ENCODE measurements around the gene SETDB1. TPM values are rescaled to one million over a fixed set of nuclear protein-coding genes. Genes with fewer than 3 reads are reported as not detected.

The SETDB1 gene
- total RNA-seq, 2 donors from 2014 or later: 26.3 to 63.8 TPM

DNA sequence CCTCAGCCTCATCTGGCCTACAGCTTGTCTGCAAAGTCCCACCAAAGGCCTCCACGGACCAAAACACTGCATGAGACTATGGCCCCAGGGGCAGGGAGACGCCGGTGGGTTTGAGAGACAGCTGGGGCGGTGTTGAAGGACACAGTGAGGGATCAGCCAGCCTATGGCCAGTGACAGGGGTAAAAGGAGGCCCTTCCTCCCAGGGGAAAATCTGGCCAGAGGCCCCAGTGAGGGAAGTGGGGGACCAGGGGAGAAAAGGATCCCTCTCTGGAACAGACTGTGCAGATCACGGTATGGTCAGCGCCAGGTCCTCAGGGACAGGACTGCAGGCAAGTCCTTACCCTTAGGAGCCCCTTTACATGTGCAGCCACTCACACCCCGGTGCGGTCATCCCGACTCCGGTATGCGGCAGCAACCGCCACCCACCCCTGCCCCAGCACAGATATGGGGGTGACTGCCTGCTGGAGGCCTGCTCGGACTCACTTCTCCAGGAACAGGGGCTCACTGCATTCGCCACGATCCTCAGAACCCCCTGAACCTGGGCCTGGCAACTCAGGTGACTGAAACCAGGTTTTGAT lies 47.2 kb downstream of the SETDB1 start:
- WGBS: 5% methylated on average over 15 of the region's 15 CpGs
- no peak for DNase-seq (ENCODE audit: low spot score)
- peaks cover 0 to 2% of the 10 kb centered on the region in 2 donors for H3K36me3 ChIP-seq
- TF ChIP-seq, protein P1, sequence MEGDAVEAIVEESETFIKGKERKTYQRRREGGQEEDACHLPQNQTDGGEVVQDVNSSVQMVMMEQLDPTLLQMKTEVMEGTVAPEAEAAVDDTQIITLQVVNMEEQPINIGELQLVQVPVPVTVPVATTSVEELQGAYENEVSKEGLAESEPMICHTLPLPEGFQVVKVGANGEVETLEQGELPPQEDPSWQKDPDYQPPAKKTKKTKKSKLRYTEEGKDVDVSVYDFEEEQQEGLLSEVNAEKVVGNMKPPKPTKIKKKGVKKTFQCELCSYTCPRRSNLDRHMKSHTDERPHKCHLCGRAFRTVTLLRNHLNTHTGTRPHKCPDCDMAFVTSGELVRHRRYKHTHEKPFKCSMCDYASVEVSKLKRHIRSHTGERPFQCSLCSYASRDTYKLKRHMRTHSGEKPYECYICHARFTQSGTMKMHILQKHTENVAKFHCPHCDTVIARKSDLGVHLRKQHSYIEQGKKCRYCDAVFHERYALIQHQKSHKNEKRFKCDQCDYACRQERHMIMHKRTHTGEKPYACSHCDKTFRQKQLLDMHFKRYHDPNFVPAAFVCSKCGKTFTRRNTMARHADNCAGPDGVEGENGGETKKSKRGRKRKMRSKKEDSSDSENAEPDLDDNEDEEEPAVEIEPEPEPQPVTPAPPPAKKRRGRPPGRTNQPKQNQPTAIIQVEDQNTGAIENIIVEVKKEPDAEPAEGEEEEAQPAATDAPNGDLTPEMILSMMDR (IDR thresholded peaks at IDR 0.05): no peak
- no peak for TF ChIP-seq POLR2AphosphoS5 (IDR thresholded peaks at IDR 0.05)
- TF ChIP-seq POLR2A (IDR thresholded peaks at IDR 0.05): no peak
- intact Hi-C loops (cut with DNase I): loop anchor here (5.0 to 10.0 kb wide), 3 partner anchors 46 to 509 kb away; partner anchors contain the start of genes ARNT and SETDB1
- H3K4me3 ChIP-seq: peak overlapping the region; percentile 83 to 86
- H3K27ac ChIP-seq: peak overlapping the region; percentile 93 to 94
- no peaks in the 10 kb centered on the region for H3K27me3 ChIP-seq (replicated peaks; ENCODE audit: insufficient read depth)
- peaks cover 25% of the 10 kb centered on the region for H3K4me1 ChIP-seq (replicated peaks)
- no peaks in the 10 kb centered on the region for H3K9me3 ChIP-seq

DNA sequence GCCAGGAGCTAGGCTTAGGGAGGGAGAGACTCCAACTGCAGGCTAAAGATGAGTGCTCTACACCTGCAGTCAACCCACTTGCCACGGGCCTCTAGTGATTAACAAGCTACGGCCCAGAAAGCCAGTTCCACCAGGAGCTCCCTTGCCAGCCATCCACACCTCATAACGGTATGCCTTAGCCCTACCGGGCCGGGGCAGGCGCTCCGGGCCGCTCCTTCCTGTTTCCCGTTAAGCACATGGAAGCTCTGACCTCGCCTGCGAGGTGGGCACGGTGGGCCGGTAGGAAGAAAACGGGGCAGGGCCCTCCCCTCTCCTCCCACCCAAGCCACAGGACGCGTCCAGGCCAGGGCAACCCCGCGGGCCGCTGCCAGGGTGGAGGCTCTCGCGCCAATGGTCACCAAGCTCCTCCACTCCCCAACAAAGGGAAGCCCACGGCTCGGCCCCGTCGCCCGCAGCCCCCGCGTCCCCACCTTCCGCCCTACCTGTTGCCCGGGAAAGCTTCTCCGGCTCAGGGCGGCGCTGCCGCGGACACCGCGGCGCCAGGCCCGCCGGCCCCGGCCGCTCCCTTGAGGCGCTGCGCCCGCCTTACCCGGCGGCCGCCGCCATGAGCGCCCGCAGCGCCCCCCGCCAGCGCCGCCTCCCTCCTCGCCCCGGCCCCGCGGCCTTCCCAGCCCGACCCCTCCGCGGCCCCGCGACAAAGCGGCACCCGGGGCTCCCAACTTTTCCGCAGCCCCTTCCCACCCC lies 47.8 kb downstream of the SETDB1 start:
- H3K27ac ChIP-seq: peak overlapping the region; percentile 93 to 94
- peak; percentile 34 for DNase-seq (ENCODE audit: low spot score)
- under 1% methylated on average over 45 of the region's 67 CpGs for WGBS
- no peaks in the 10 kb centered on the region for H3K9me3 ChIP-seq
- no peaks in the 10 kb centered on the region for H3K36me3 ChIP-seq
- H3K4me1 ChIP-seq (replicated peaks): peaks cover 25% of the 10 kb centered on the region
- TF ChIP-seq POLR2AphosphoS5 (IDR thresholded peaks at IDR 0.05) (peak; percentile 4), POLR2A (IDR thresholded peaks at IDR 0.05) (peak; percentile 15)
- TF ChIP-seq, protein P1 (IDR thresholded peaks at IDR 0.05): no peak
- intact Hi-C loops (cut with DNase I): loop anchor here (5.0 to 10.0 kb wide), 3 partner anchors 47 to 509 kb away; partner anchors contain the start of genes ARNT and SETDB1
- peak overlapping the region; percentile 83 to 86 for H3K4me3 ChIP-seq
- H3K27me3 ChIP-seq (replicated peaks; ENCODE audit: insufficient read depth): no peaks in the 10 kb centered on the region

DNA sequence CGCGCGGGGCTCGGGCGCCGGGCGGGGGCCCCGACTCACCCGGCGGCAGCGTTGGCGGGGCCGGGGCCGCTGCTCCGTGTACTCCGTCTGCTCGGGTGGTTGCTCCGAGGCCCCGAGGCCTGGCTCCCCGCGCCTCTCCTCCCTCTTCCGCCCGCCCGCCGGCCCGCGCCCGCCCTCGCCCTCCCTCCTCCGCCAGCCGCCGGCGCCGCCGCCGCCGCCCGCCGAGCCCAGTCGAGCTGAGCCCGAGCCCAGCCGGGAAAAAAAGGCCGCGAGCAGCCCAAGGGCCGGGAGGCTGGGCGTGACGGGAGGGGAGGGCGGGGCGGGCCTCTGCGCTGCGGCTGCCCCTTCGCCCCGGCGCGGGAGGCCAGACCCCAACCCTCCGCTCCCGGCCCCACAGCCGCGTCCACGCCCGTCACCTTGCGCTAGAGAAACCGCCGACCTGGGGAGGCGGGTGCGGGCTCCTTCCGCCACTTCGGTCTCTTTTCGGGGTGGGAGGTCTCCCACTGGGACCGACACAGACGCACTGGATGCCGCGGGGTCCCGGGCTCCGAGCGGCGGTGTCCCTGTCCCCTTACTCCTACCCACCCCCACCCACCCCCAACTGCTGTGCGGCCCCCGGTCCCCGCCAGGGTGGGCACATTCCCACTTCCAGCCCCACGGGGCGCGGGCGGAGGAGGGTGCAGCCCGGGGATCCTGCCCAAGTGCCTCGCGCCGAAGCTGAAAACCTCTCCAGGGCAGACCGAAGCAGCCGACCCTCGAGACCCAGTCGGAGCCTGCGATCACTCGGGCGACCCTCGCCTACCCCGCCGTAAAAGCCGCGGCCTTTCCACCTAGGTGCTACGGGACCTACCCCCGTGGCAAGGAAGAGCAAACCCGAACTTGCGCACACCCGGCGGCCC lies 48.7 kb downstream of the SETDB1 start, which contains the start of gene CERS2:
CERS2 (minus strand) TSS at position 256 of the 899 bp plus-strand sequence. CDS start 5,745 bp downstream, outside the sequence.
- peak; percentile 77 for DNase-seq (ENCODE audit: low spot score)
- WGBS: 12% methylated on average over 45 of the region's 106 CpGs
- no peaks in the 10 kb centered on the region for H3K9me3 ChIP-seq
- H3K27me3 ChIP-seq (replicated peaks; ENCODE audit: insufficient read depth): no peaks in the 10 kb centered on the region
- intact Hi-C loops (cut with DNase I): loop anchor here (5.0 to 10.0 kb wide), 3 partner anchors 48 to 510 kb away; partner anchors contain the start of genes ARNT and SETDB1
- TF ChIP-seq POLR2A (IDR thresholded peaks at IDR 0.05) (peak; percentile 23), POLR2AphosphoS5 (IDR thresholded peaks at IDR 0.05) (no peak)
- H3K36me3 ChIP-seq: no peaks in the 10 kb centered on the region
- peak within 1 kb of the TSS; percentile 83 to 86 for H3K4me3 ChIP-seq
- peak within 1 kb of the TSS; percentile 93 to 94 for H3K27ac ChIP-seq
- peaks cover 28% of the 10 kb centered on the region for H3K4me1 ChIP-seq (replicated peaks)

DNA sequence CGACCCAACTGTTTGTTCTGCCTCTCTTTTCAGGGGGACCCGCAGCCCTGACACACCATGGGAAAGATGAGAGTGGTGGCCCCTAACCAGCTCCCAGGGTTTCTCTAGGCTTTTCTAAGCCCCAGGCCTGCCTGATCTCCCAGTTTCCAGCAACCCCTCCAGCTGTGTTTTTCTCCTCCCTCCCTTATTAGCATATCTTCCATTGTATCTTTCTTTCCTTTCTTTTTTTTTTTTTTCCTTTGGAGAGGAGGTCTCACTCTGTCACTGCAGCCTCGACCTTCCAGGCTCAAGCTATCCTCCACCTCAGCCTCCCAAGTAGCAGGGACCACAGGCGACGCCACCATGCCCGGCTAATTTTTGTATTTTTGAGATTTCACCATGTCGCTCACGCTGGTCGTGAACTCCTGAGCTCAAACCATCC lies 50.2 kb downstream of the SETDB1 start:
- peaks cover 19% of the 10 kb centered on the region for H3K4me1 ChIP-seq (replicated peaks)
- no peaks in the 10 kb centered on the region for H3K27me3 ChIP-seq (replicated peaks; ENCODE audit: insufficient read depth)
- intact Hi-C loops (cut with DNase I): loop anchor here (10.0 kb wide), 2 partner anchors 102 to 512 kb away; partner anchors contain the start of gene ARNT
- DNase-seq (ENCODE audit: low spot score): no peak
- no peak overlapping the region for H3K4me3 ChIP-seq
- no peaks in the 10 kb centered on the region for H3K36me3 ChIP-seq
- H3K9me3 ChIP-seq: no peaks in the 10 kb centered on the region
- TF ChIP-seq POLR2A (IDR thresholded peaks at IDR 0.05): no peak
- TF ChIP-seq, protein P1 (IDR thresholded peaks at IDR 0.05): no peak
- no peak for TF ChIP-seq POLR2AphosphoS5 (IDR thresholded peaks at IDR 0.05)
- WGBS: 96% methylated on average over 9 of the region's 9 CpGs
- no peak overlapping the region for H3K27ac ChIP-seq

Data from prostate gland (tissue), 2 donors.